VCaP (cell line): Measurements from ENCODE around the gene SPATA31D4.

Experiments
- H3K27ac ChIP-seq: fragments of 450-650 bp; 2 replicates; pipeline ENCODE4 v1.5.1; 2017
- CTCF ChIP-seq: fragments of 450-650 bp; conservative IDR thresholded peaks from 2 replicates; pipeline ENCODE4 v1.5.1; 2017; ENCODE audit warnings: mild to moderate bottlenecking, moderate library complexity

Gene SPATA31D4

GRCh38 chr9:81894891-81895290 lies 33.3 kb upstream of the SPATA31D4 start:
- H3K27ac ChIP-seq, result no peak overlapping the region
- TF ChIP-seq CTCF, result no peak

- no peak overlapping the region for H3K27ac ChIP-seq
- TF ChIP-seq CTCF, result no peak
Measured at GRCh38 chr9:81896070-81896469, 32.2 kb upstream of the SPATA31D4 start.

- H3K27ac ChIP-seq, result no peak overlapping the region
- no peak for TF ChIP-seq CTCF
Measured at GRCh38 chr9:81898851-81899250, 29.4 kb upstream of the SPATA31D4 start.

- no peak overlapping the region for H3K27ac ChIP-seq
- no peak for TF ChIP-seq CTCF
Measured at GRCh38 chr9:81902196-81902595, 26.0 kb upstream of the SPATA31D4 start.

- H3K27ac ChIP-seq, result no peak overlapping the region
- TF ChIP-seq CTCF, result no peak
Measured at GRCh38 chr9:81902626-81903025, 25.6 kb upstream of the SPATA31D4 start.

- no peak for TF ChIP-seq CTCF
Measured at GRCh38 chr9:81906671-81907070, 21.6 kb upstream of the SPATA31D4 start.

GRCh38 chr9:81912135-81912534 lies 16.1 kb upstream of the SPATA31D4 start:
- no peak for TF ChIP-seq CTCF
- H3K27ac ChIP-seq, result no peak overlapping the region

More at GRCh38 chr9:81906671-81907070, 21.6 kb upstream of the SPATA31D4 start:
- no peak overlapping the region for H3K27ac ChIP-seq
